HEK293 (cell line): ENCODE data around the gene RNF223.

Experiments used
- MZF1 ChIP-seq: fragments of 450-650 bp; formaldehyde crosslinking; IDR thresholded peaks from 2 replicates; pipeline ENCODE4 v1.5.1; 2017; ENCODE audit warnings: missing biosample characterization, missing genetic modification characterization, borderline replicate concordance
- OSR2 ChIP-seq: fragments of 450-650 bp; formaldehyde crosslinking; IDR thresholded peaks from 2 replicates; pipeline ENCODE4 v1.5.1; 2016; ENCODE audit warnings: missing biosample characterization, missing genetic modification characterization
- OVOL3 ChIP-seq: fragments of 450-650 bp; formaldehyde crosslinking; IDR thresholded peaks from 2 replicates; pipeline ENCODE4 v1.5.1; 2016; ENCODE audit warnings: missing biosample characterization, missing genetic modification characterization
- PRDM2 ChIP-seq: fragments of 450-650 bp; formaldehyde crosslinking; IDR thresholded peaks from 2 replicates; pipeline ENCODE4 v1.5.1; 2016; ENCODE audit warnings: missing biosample characterization, missing genetic modification characterization, borderline replicate concordance
- TCF7L2 ChIP-seq: IDR thresholded peaks from 2 replicates; pipeline ENCODE4 v1.6.1; 2011; ENCODE audit warnings: low read depth, mild to moderate bottlenecking, inconsistent platforms, low read length, moderate library complexity, borderline replicate concordance
- TSHZ1 ChIP-seq: fragments of 450-650 bp; formaldehyde crosslinking; IDR thresholded peaks from 2 replicates; pipeline ENCODE4 v1.5.1; 2016; ENCODE audit warnings: missing biosample characterization, missing genetic modification characterization, borderline replicate concordance
- ZBTB1 ChIP-seq: fragments of 450-650 bp; formaldehyde crosslinking; IDR thresholded peaks from 2 replicates; pipeline ENCODE4 v1.5.1; 2016; ENCODE audit warnings: missing biosample characterization, missing genetic modification characterization
- ZIC2 ChIP-seq: fragments of 450-650 bp; formaldehyde crosslinking; IDR thresholded peaks from 2 replicates; pipeline ENCODE4 v1.5.1; 2016; ENCODE audit warnings: missing biosample characterization, missing genetic modification characterization
- ZNF112 ChIP-seq: fragments of 450-650 bp; formaldehyde crosslinking; IDR thresholded peaks from 2 replicates; pipeline ENCODE4 v1.5.0; 2017; ENCODE audit warnings: missing biosample characterization, missing genetic modification characterization
- ZNF132 ChIP-seq: fragments of 450-650 bp; formaldehyde crosslinking; IDR thresholded peaks from 2 replicates; pipeline ENCODE4 v1.5.1; 2017; ENCODE audit warnings: missing biosample characterization, missing genetic modification characterization, borderline replicate concordance
- ZNF133 ChIP-seq: fragments of 450-650 bp; formaldehyde crosslinking; IDR thresholded peaks from 2 replicates; pipeline ENCODE4 v1.5.1; 2016; ENCODE audit warnings: missing biosample characterization, missing genetic modification characterization
- ZNF169 ChIP-seq: fragments of 450-650 bp; formaldehyde crosslinking; IDR thresholded peaks from 2 replicates; pipeline ENCODE4 v1.5.1; 2016; ENCODE audit warnings: missing biosample characterization, missing genetic modification characterization
- ZNF274 ChIP-seq, 2 experiments: fragments of 200-500 bp in 1 of 2; fragments of 450-650 bp in 1 of 2; sonication (Bioruptor generic) in 1 of 2; formaldehyde crosslinking in 1 of 2; IDR thresholded peaks; 2 replicates each; pipeline versions ENCODE4 v1.5.1 to v1.6.1; 2014 to 2016; ENCODE audit warnings: borderline replicate concordance in 1 of 2, inconsistent platforms in 1 of 2, low read length in 1 of 2, missing biosample characterization in 1 of 2, missing genetic modification characterization in 1 of 2
- ZNF623 ChIP-seq: fragments of 450-650 bp; formaldehyde crosslinking; IDR thresholded peaks from 2 replicates; pipeline ENCODE4 v1.5.1; 2016; ENCODE audit warnings: missing biosample characterization, missing genetic modification characterization
- ZNF707 ChIP-seq: fragments of 450-650 bp; formaldehyde crosslinking; IDR thresholded peaks from 2 replicates; pipeline ENCODE4 v1.5.1; 2016; ENCODE audit warnings: missing biosample characterization, missing genetic modification characterization
- ZNF785 ChIP-seq: fragments of 450-650 bp; formaldehyde crosslinking; IDR thresholded peaks from 2 replicates; pipeline ENCODE4 v1.5.1; 2016; ENCODE audit warnings: missing biosample characterization, missing genetic modification characterization
- TF ChIP-seq, protein P1 (sequence below): fragments of 450-650 bp; formaldehyde crosslinking; IDR thresholded peaks from 2 replicates; pipeline ENCODE4 v1.5.1; 2016; ENCODE audit warnings: missing biosample characterization, missing genetic modification characterization
- TF ChIP-seq, protein P2 (sequence below): fragments of 450-650 bp; formaldehyde crosslinking; IDR thresholded peaks from 2 replicates; pipeline ENCODE4 v1.5.1; 2016; ENCODE audit warnings: missing biosample characterization, missing genetic modification characterization
- TF ChIP-seq, protein P3 (sequence below): sonication (generic); formaldehyde crosslinking; IDR thresholded peaks from 2 replicates; pipeline ENCODE4 v1.8.1; 2022; ENCODE audit warnings: mild to moderate bottlenecking, moderate library complexity, missing genetic modification reagents
- TF ChIP-seq, protein P4 (sequence below): fragments of 450-650 bp; formaldehyde crosslinking; IDR thresholded peaks from 2 replicates; pipeline ENCODE4 v1.5.1; 2017; ENCODE audit warnings: missing biosample characterization, missing genetic modification characterization

Gene RNF223

DNA sequence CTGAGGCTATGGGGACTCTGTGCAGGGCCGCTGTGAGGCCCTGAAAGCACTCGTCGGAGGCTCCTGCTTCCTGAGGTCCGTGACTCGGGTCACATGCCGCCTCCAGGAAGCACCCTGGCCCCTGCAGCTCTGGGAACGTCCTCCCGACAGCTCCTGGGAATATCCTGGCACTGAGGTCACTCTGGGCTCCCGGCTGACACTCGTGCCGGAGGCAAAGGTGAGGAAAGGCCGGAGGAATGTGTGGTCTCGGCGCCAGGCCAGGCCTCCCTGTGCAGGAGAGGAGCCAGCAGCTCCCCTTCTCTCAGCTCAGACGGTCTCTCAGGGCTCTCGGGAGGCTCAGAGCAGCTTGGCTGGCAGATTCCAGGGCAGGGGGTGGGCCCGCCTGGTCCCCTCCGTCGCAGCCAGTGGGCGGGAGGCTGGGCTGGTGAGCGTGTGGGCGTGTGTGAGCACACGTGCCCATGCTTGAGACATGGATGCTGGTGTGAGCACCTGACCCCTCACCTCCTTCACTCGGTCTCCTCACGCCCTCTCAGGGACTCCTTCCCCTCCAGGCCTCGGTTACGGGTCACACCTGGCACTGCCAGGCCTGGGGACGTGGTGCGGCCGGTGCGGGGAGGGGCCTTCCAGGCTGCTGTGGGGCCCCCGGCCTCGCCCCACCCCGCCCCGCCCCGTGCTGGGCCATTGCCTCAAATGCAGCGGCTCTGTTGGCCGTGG lies 5.5 kb upstream of the RNF223 start (continued):
- TF ChIP-seq, protein P1, sequence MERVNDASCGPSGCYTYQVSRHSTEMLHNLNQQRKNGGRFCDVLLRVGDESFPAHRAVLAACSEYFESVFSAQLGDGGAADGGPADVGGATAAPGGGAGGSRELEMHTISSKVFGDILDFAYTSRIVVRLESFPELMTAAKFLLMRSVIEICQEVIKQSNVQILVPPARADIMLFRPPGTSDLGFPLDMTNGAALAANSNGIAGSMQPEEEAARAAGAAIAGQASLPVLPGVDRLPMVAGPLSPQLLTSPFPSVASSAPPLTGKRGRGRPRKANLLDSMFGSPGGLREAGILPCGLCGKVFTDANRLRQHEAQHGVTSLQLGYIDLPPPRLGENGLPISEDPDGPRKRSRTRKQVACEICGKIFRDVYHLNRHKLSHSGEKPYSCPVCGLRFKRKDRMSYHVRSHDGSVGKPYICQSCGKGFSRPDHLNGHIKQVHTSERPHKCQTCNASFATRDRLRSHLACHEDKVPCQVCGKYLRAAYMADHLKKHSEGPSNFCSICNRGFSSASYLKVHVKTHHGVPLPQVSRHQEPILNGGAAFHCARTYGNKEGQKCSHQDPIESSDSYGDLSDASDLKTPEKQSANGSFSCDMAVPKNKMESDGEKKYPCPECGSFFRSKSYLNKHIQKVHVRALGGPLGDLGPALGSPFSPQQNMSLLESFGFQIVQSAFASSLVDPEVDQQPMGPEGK (tag by site-specific recombination) = peak; percentile 81
- TF ChIP-seq ZNF132 (tag by site-specific recombination) (no peak), ZNF169 (tag by site-specific recombination) (no peak), TCF7L2 (no peak), TSHZ1 (tag by site-specific recombination) (no peak), PRDM2 (no peak), ZNF623 (tag by site-specific recombination) (no peak), ZBTB1 (tag by site-specific recombination) (no peak), ZNF112 (tag by site-specific recombination) (no peak), ZNF133 (no peak), OVOL3 (tag by site-specific recombination) (no peak), MZF1 (tag by site-specific recombination) (no peak), ZNF707 (tag by site-specific recombination) (no peak), ZIC2 (tag by site-specific recombination) (peak; percentile 73; the same call in 1 of the 2 replicates), ZNF785 (tag by site-specific recombination) (no peak), OSR2 (tag by site-specific recombination) (peak; percentile 89), ZNF274 (IDR thresholded peaks at IDR 0.05; ENCODE audit: low read length) (no peak), ZNF274 (tag by site-specific recombination; IDR thresholded peaks at IDR 0.05; ENCODE audit: borderline replicate concordance) (no peak)
- TF ChIP-seq, protein P2, sequence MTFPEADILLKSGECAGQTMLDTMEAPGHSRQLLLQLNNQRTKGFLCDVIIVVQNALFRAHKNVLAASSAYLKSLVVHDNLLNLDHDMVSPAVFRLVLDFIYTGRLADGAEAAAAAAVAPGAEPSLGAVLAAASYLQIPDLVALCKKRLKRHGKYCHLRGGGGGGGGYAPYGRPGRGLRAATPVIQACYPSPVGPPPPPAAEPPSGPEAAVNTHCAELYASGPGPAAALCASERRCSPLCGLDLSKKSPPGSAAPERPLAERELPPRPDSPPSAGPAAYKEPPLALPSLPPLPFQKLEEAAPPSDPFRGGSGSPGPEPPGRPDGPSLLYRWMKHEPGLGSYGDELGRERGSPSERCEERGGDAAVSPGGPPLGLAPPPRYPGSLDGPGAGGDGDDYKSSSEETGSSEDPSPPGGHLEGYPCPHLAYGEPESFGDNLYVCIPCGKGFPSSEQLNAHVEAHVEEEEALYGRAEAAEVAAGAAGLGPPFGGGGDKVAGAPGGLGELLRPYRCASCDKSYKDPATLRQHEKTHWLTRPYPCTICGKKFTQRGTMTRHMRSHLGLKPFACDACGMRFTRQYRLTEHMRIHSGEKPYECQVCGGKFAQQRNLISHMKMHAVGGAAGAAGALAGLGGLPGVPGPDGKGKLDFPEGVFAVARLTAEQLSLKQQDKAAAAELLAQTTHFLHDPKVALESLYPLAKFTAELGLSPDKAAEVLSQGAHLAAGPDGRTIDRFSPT (tag by site-specific recombination) = peak; percentile 95
- TF ChIP-seq, protein P3, sequence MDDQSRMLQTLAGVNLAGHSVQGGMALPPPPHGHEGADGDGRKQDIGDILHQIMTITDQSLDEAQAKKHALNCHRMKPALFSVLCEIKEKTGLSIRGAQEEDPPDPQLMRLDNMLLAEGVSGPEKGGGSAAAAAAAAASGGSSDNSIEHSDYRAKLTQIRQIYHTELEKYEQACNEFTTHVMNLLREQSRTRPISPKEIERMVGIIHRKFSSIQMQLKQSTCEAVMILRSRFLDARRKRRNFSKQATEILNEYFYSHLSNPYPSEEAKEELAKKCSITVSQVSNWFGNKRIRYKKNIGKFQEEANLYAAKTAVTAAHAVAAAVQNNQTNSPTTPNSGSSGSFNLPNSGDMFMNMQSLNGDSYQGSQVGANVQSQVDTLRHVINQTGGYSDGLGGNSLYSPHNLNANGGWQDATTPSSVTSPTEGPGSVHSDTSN (CRISPR knock-in tag) = peak; percentile 84; the same call in 1 of the 2 replicates
- TF ChIP-seq, protein P4, sequence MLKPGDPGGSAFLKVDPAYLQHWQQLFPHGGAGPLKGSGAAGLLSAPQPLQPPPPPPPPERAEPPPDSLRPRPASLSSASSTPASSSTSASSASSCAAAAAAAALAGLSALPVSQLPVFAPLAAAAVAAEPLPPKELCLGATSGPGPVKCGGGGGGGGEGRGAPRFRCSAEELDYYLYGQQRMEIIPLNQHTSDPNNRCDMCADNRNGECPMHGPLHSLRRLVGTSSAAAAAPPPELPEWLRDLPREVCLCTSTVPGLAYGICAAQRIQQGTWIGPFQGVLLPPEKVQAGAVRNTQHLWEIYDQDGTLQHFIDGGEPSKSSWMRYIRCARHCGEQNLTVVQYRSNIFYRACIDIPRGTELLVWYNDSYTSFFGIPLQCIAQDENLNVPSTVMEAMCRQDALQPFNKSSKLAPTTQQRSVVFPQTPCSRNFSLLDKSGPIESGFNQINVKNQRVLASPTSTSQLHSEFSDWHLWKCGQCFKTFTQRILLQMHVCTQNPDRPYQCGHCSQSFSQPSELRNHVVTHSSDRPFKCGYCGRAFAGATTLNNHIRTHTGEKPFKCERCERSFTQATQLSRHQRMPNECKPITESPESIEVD (tag by site-specific recombination) = no peak
